ENCODE results near the gene CHD2.

The CHD2 gene

DNA sequence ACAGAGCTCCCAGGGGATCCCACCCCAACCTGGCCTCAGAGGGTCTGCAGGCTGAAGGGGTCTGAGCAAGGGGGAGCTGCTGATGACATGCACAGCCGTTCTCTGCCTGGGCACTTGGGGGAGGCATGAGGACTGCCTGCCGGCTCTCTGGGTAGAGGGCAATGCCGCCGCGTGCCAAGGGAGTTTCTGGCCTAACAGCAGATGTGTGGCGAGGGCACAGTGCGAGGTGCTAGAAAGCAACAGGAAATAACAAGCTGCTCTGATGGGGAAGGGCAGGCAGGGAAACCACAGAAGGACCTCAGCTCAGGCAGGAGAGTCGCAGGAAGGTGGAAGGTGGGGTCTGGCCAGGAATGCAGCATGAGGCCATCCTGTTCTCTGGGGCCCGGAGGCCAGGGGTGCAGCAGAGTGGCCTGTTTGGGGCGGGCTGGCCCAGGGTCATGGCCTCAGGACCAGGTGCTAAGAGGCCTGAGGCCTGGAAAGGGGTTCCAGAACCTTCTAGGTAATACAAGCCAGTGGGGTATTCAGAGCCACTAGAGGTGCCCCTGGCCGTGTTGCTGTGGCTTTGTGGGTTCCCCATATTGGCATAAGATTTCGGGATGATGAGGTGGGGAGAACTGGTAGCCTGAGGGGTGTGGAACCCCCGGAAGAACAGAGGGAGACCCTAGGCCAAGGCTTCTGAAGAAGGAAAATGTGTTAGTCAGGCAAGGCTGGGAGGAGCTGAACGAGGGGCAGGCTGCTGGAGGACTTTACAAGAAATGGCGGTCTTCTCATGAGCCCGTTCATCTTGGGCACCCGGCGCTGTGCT is 147.7 kb downstream of the CHD2 start:
- H3K4me3 ChIP-seq (replicated peaks; ENCODE audit: low read depth, low read length), result no peak overlapping the region
- DNase-seq (ENCODE audit: extremely low read depth, low read depth), result no peak
- TF ChIP-seq CTCF (IDR thresholded peaks at IDR 0.05; ENCODE audit: low read depth, low read length, missing control alignments), result no peak

- no peak for DNase-seq (ENCODE audit: extremely low read depth, low read depth)
- no peak for TF ChIP-seq CTCF (IDR thresholded peaks at IDR 0.05; ENCODE audit: low read depth, low read length, missing control alignments)
- H3K4me3 ChIP-seq (replicated peaks; ENCODE audit: low read depth, low read length), result no peak overlapping the region
Measured at GRCh38 chr15:93048426-93048721, 148.2 kb downstream of the CHD2 start.

GRCh38 chr15:93048759-93049161 is 148.6 kb downstream of the CHD2 start:
- H3K4me3 ChIP-seq (replicated peaks; ENCODE audit: low read depth, low read length), result no peak overlapping the region
- no peak for DNase-seq (ENCODE audit: extremely low read depth, low read depth)
- TF ChIP-seq CTCF (IDR thresholded peaks at IDR 0.05; ENCODE audit: low read depth, low read length, missing control alignments), result no peak

- DNase-seq (ENCODE audit: extremely low read depth, low read depth), result no peak
- no peak for TF ChIP-seq CTCF (IDR thresholded peaks at IDR 0.05; ENCODE audit: low read depth, low read length, missing control alignments)
- no peak overlapping the region for H3K4me3 ChIP-seq (replicated peaks; ENCODE audit: low read depth, low read length)
Measured at GRCh38 chr15:93049233-93049632, 149.1 kb downstream of the CHD2 start.

DNA sequence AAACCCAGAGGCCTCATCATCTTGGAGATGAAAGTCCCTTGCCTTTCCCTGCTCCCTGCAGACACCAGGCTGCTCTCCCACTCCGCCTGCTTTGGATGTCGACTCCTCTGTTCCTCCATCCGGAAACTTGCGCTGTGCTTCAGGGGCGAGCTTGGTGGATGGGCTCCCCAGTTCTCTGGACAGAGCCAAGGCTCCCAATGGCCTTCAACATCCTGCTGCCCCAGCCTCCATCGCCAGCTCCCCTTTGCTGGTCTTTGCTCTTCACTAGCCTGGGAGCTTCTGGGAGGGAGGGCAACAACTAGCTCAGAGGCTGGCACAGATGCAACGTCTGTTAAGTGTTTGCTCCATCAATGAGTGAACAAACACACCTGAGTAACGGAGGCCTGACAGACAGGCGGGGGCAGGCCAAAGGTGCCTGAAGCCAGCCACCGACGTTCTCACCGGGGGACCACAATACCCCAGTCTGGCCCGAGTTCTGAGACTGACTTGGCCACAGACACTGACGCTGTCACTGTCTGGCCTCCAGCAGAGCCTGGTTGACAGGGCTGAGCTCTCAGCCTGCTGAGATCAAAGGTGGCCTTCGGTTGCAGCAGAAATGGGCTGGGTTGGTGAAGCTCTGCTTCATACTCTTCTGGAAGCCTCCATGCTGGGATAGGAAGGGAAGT is 149.9 kb downstream of the CHD2 start:
- TF ChIP-seq CTCF (IDR thresholded peaks at IDR 0.05; ENCODE audit: low read depth, low read length, missing control alignments), result no peak
- DNase-seq (ENCODE audit: extremely low read depth, low read depth), result no peak
- no peak overlapping the region for H3K4me3 ChIP-seq (replicated peaks; ENCODE audit: low read depth, low read length)

DNA sequence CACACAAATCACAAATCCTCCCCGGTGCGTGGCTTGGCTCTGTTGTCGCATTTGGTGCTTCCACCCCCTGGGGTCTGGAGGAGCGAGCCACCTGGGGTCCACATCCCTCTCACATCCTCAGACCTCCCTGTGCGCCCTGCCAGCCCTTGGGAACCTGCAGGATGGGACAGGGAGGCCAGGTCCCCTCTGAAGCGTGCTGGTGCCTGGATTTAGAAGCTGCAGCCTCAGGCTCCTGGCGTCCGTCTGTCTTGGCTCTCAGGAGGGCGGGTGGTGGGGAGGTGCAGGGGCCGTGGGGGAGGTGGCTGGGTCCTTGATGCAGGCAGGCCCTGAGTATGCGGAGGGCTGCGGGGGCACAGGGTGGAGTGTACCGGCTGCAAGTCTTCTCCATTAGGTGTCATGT is 150.5 kb downstream of the CHD2 start:
- no peak for DNase-seq (ENCODE audit: extremely low read depth, low read depth)
- no peak for TF ChIP-seq CTCF (IDR thresholded peaks at IDR 0.05; ENCODE audit: low read depth, low read length, missing control alignments)
- H3K4me3 ChIP-seq (replicated peaks; ENCODE audit: low read depth, low read length), result no peak overlapping the region

Data from HFF-Myc (cell line).